Stimulated activated memory B cell treated with anti-CD40 and anti-IgM and Interleukin-4, amounts not matched to agents 10 μg/mL and 1 μg/mL and 100 μg/mL, for 72 hours (primary cell): ENCODE data around the gene SUPT6H.

Experiments
- ATAC-seq: fragments of 150-1000 bp; cut with Tn5 transposase; 2 replicates; pipeline ENCODE4 v1.10.0; 2021
- H3K27ac Mint-ChIP-seq: one replicate; pipeline ENCODE4 v1.8.0; 2022; ENCODE audit warnings: mild to moderate bottlenecking, mixed read lengths
- H3K27me3 Mint-ChIP-seq: one replicate; pipeline ENCODE4 v1.8.0; 2022; ENCODE audit warnings: mixed read lengths
- H3K36me3 Mint-ChIP-seq: one replicate; pipeline ENCODE4 v1.8.0; 2022; ENCODE audit warnings: mixed read lengths
- H3K4me1 Mint-ChIP-seq: one replicate; pipeline ENCODE4 v1.8.0; 2022; ENCODE audit warnings: mixed read lengths
- H3K4me3 Mint-ChIP-seq: one replicate; pipeline ENCODE4 v1.8.0; 2022; ENCODE audit warnings: mild to moderate bottlenecking, moderate library complexity, mixed read lengths
- H3K9me3 Mint-ChIP-seq: one replicate; pipeline ENCODE4 v1.8.0; 2022; ENCODE audit warnings: mixed read lengths

SUPT6H gene

GRCh38 chr17:28741358-28742349, 79.6 kb downstream of the SUPT6H start:
- Mint-ChIP-seq H3K9me3 (no peaks in the 10 kb centered on the region), H3K27ac (peak overlapping the region; percentile 93), H3K27me3 (no peaks in the 10 kb centered on the region), H3K4me3 (peak overlapping the region; percentile 89), H3K36me3 (peaks cover 44% of the 10 kb centered on the region), H3K4me1 (peaks cover 83% of the 10 kb centered on the region)
- ATAC-seq: peak; percentile 21

GRCh38 chr17:28743243-28744103, 81.5 kb downstream of the SUPT6H start, which contains the start of gene TRAF4:
TSS of gene TRAF4 (plus strand) at chr17:28744011. CDS start at chr17:28744113, 102 bp downstream.
- peak; percentile 84 for ATAC-seq
- H3K4me3 Mint-ChIP-seq: peak within 1 kb of the TSS; percentile 95
- peak within 1 kb of the TSS; percentile 93 for H3K27ac Mint-ChIP-seq
- H3K9me3 Mint-ChIP-seq: no peaks in the 10 kb centered on the region
- H3K4me1 Mint-ChIP-seq: peaks cover 84% of the 10 kb centered on the region
- H3K36me3 Mint-ChIP-seq: peaks cover 51% of the 10 kb centered on the region
- H3K27me3 Mint-ChIP-seq: no peaks in the 10 kb centered on the region

GRCh38 chr17:28744104-28744971, 82.3 kb downstream of the SUPT6H start:
- Mint-ChIP-seq H3K27me3 (no peaks in the 10 kb centered on the region), H3K4me1 (peaks cover 84% of the 10 kb centered on the region), H3K27ac (peak overlapping the region; percentile 93), H3K36me3 (peaks cover 60% of the 10 kb centered on the region), H3K4me3 (peak overlapping the region; percentile 95), H3K9me3 (no peaks in the 10 kb centered on the region)
- peak; percentile 54 for ATAC-seq

GRCh38 chr17:28744972-28745785, 83.2 kb downstream of the SUPT6H start:
- peak overlapping the region; percentile 93 for H3K27ac Mint-ChIP-seq
- peaks cover 61% of the 10 kb centered on the region for H3K36me3 Mint-ChIP-seq
- H3K4me1 Mint-ChIP-seq: peaks cover 77% of the 10 kb centered on the region
- H3K27me3 Mint-ChIP-seq: no peaks in the 10 kb centered on the region
- H3K4me3 Mint-ChIP-seq: peak overlapping the region; percentile 95
- ATAC-seq: no peak
- no peaks in the 10 kb centered on the region for H3K9me3 Mint-ChIP-seq

GRCh38 chr17:28745786-28746411, 83.9 kb downstream of the SUPT6H start:
- Mint-ChIP-seq H3K9me3 (no peaks in the 10 kb centered on the region), H3K27ac (peak overlapping the region; percentile 93), H3K4me3 (peak overlapping the region; percentile 95), H3K27me3 (no peaks in the 10 kb centered on the region), H3K36me3 (peaks cover 54% of the 10 kb centered on the region), H3K4me1 (peaks cover 70% of the 10 kb centered on the region)
- ATAC-seq: no peak

GRCh38 chr17:28746611-28747050, 84.6 kb downstream of the SUPT6H start:
- peaks cover 48% of the 10 kb centered on the region for H3K36me3 Mint-ChIP-seq
- peaks cover 62% of the 10 kb centered on the region for H3K4me1 Mint-ChIP-seq
- peak overlapping the region; percentile 93 for H3K27ac Mint-ChIP-seq
- peak overlapping the region; percentile 95 for H3K4me3 Mint-ChIP-seq
- H3K27me3 Mint-ChIP-seq: no peaks in the 10 kb centered on the region
- no peak for ATAC-seq
- no peaks in the 10 kb centered on the region for H3K9me3 Mint-ChIP-seq

- H3K4me3 Mint-ChIP-seq: peak overlapping the region; percentile 95
- H3K36me3 Mint-ChIP-seq: peaks cover 48% of the 10 kb centered on the region
- no peak for ATAC-seq
- no peaks in the 10 kb centered on the region for H3K27me3 Mint-ChIP-seq
- no peaks in the 10 kb centered on the region for H3K9me3 Mint-ChIP-seq
- peaks cover 57% of the 10 kb centered on the region for H3K4me1 Mint-ChIP-seq
- H3K27ac Mint-ChIP-seq: peak overlapping the region; percentile 93
Measured at GRCh38 chr17:28747051-28747691, 85.2 kb downstream of the SUPT6H start.

- H3K9me3 Mint-ChIP-seq: no peaks in the 10 kb centered on the region
- no peak for ATAC-seq
- H3K4me3 Mint-ChIP-seq: peak overlapping the region; percentile 95
- H3K4me1 Mint-ChIP-seq: peaks cover 48% of the 10 kb centered on the region
- no peaks in the 10 kb centered on the region for H3K27me3 Mint-ChIP-seq
- H3K36me3 Mint-ChIP-seq: peaks cover 48% of the 10 kb centered on the region
- peak overlapping the region; percentile 93 for H3K27ac Mint-ChIP-seq
Measured at GRCh38 chr17:28747801-28748750, 86.1 kb downstream of the SUPT6H start.

GRCh38 chr17:28748852-28749515, 87.0 kb downstream of the SUPT6H start:
- H3K4me1 Mint-ChIP-seq: peaks cover 44% of the 10 kb centered on the region
- H3K36me3 Mint-ChIP-seq: peaks cover 48% of the 10 kb centered on the region
- no peaks in the 10 kb centered on the region for H3K27me3 Mint-ChIP-seq
- H3K4me3 Mint-ChIP-seq: peak overlapping the region; percentile 95
- H3K27ac Mint-ChIP-seq: peak overlapping the region; percentile 93
- no peak for ATAC-seq
- no peaks in the 10 kb centered on the region for H3K9me3 Mint-ChIP-seq

- Mint-ChIP-seq H3K27ac (no peak overlapping the region), H3K27me3 (no peaks in the 10 kb centered on the region), H3K36me3 (peaks cover 46% of the 10 kb centered on the region), H3K4me1 (peaks cover 44% of the 10 kb centered on the region), H3K4me3 (peak overlapping the region; percentile 95), H3K9me3 (no peaks in the 10 kb centered on the region)
- ATAC-seq: peak; percentile 1
Measured at GRCh38 chr17:28749516-28750177, 87.6 kb downstream of the SUPT6H start.
